Sigmoid colon (tissue), 7 donors: ENCODE results near the gene TMEM79. TPM values are rescaled to one million over a fixed set of nuclear protein-coding genes. Genes with fewer than 3 reads are reported as not detected.

Experiments used
- DNase-seq: peaks from one replicate; pipeline ENCODE4 v3.0.0-alpha.2; 2019
- H3K27ac ChIP-seq, 4 donors: fragments of 200-600 bp; sonication (generic); one replicate each; pipeline ENCODE4 v1.5.1; 2016 to 2019; ENCODE audit warnings: mild to moderate bottlenecking in 1 of 4
- H3K27me3 ChIP-seq, 3 donors: fragments of 200-600 bp; sonication (generic); one replicate each; pipeline ENCODE4 v1.5.1; 2019; ENCODE audit warnings: mild to moderate bottlenecking in 1 of 3
- H3K36me3 ChIP-seq, 4 donors: fragments of 200-600 bp; sonication (generic); one replicate each; pipeline ENCODE4 v1.5.1; 2016 to 2019
- H3K4me1 ChIP-seq, 4 donors: fragments of 200-600 bp; sonication (generic); one replicate each; pipeline ENCODE4 v1.5.1; 2017 to 2019
- H3K4me3 ChIP-seq, 4 donors: fragments of 200-600 bp; sonication (generic); one replicate each; pipeline ENCODE4 v1.5.1; 2017 to 2019; ENCODE audit warnings: mild to moderate bottlenecking in 2 of 4, moderate library complexity in 1 of 4
- H3K9me3 ChIP-seq, 4 donors: fragments of 200-600 bp in 3 of 4; sonication (generic) in 3 of 4; one replicate each; pipeline versions ENCODE4 v1.5.1 to v1.6.1; 2013 to 2019
- EP300 ChIP-seq, 4 donors: sonication (generic); formaldehyde crosslinking; IDR thresholded peaks; one replicate each; pipeline ENCODE4 v1.6.1; 2017; ENCODE audit warnings: antibody characterized with exemption in 4 of 4
- POLR2A ChIP-seq, 2 donors: fragments of 450-650 bp; IDR thresholded peaks; one replicate each; pipeline ENCODE4 v1.6.1; 2016; ENCODE audit warnings: antibody characterized with exemption in 2 of 2, mild to moderate bottlenecking in 2 of 2, moderate library complexity in 2 of 2
- POLR2AphosphoS5 ChIP-seq, 4 donors: sonication (generic); formaldehyde crosslinking; IDR thresholded peaks; one replicate each; pipeline ENCODE4 v1.6.1; 2017; ENCODE audit warnings: antibody characterized with exemption in 4 of 4
- WGBS, 2 donors: extraction: QIAGEN DNeasy Blood & Tissue Kit; methylation state at CpG; one replicate each; pipeline ENCODE4 v1.1.7; 2013; 5-methylcytosine and 5-hydroxymethylcytosine counted together
- intact Hi-C: fragments of 100-400 bp; cut with DNase I; formaldehyde crosslinking; loops from one replicate; pipeline ENCODE4 v1.15.1; 2023
- polyA plus RNA-seq, 3 donors: library from polyadenylated mRNA; stranded (reverse); fragments of 200-250 nt; gene quantifications; one replicate each; pipeline ENCODE4 v1.2.3, GENCODE V29; 2013
- total RNA-seq, 4 donors: library from RNA; depleted of rRNA; stranded (reverse); fragments of >200 nt; gene quantifications; one replicate each; pipeline ENCODE4 v1.1.0, GENCODE V29; 2016
- TF ChIP-seq, protein P1 (sequence below), 4 experiments: fragments of 450-650 bp in 3 of 4; fragments of 200-600 bp in 1 of 4; IDR thresholded peaks; one replicate each; pipeline ENCODE4 v1.5.1; 2016 to 2019; ENCODE audit warnings: antibody characterized with exemption in 4 of 4, mild to moderate bottlenecking in 3 of 4, moderate library complexity in 2 of 4
- donor health status: healthy with polysubstance abuse.
- donor health status: Bipolar disorder and iron deficiency.
- donor health status: healthy.

Gene TMEM79
- total and polyA plus RNA-seq, 7 donors = 0.41 to 5.6 (median 1.5) TPM

DNA sequence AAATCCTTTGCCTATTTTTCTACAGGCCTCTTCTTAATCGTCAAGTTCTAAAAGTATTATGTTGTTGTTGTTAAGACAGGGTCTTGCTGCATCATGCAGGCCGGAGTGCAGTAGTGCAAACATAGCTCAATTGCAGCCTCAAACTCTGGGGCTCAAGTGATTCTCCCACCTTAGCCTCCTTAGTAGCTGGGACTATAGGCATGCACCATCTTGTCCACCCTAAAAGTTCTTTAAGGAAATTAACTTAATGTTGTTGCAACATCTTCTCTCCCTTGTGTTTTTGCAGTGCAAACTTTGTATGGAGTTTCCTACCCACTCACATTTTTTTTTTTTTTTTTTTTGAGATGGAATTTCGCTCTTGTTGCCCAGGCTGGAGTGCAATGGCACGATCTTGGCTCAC is 19.1 kb downstream of the TMEM79 start:
- H3K4me1 ChIP-seq = no peaks in the 10 kb centered on the region
- TF ChIP-seq POLR2AphosphoS5 (IDR thresholded peaks at IDR 0.05) (no peak), EP300 (IDR thresholded peaks at IDR 0.05) (no peak), POLR2A (IDR thresholded peaks at IDR 0.05) (no peak)
- TF ChIP-seq, protein P1, sequence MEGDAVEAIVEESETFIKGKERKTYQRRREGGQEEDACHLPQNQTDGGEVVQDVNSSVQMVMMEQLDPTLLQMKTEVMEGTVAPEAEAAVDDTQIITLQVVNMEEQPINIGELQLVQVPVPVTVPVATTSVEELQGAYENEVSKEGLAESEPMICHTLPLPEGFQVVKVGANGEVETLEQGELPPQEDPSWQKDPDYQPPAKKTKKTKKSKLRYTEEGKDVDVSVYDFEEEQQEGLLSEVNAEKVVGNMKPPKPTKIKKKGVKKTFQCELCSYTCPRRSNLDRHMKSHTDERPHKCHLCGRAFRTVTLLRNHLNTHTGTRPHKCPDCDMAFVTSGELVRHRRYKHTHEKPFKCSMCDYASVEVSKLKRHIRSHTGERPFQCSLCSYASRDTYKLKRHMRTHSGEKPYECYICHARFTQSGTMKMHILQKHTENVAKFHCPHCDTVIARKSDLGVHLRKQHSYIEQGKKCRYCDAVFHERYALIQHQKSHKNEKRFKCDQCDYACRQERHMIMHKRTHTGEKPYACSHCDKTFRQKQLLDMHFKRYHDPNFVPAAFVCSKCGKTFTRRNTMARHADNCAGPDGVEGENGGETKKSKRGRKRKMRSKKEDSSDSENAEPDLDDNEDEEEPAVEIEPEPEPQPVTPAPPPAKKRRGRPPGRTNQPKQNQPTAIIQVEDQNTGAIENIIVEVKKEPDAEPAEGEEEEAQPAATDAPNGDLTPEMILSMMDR (IDR thresholded peaks at IDR 0.05) = no peak
- no peak for DNase-seq
- intact Hi-C loops = no loop called here
- peaks cover 0 to 44% (median 10%) of the 10 kb centered on the region in 4 donors for H3K36me3 ChIP-seq
- H3K4me3 ChIP-seq = no peak overlapping the region
- H3K9me3 ChIP-seq = no peaks in the 10 kb centered on the region
- no peak overlapping the region for H3K27ac ChIP-seq
- WGBS, 2 donors = 93 to 95% methylated on average over 3 to 4 of the region's 4 CpGs
- H3K27me3 ChIP-seq = no peaks in the 10 kb centered on the region

DNA sequence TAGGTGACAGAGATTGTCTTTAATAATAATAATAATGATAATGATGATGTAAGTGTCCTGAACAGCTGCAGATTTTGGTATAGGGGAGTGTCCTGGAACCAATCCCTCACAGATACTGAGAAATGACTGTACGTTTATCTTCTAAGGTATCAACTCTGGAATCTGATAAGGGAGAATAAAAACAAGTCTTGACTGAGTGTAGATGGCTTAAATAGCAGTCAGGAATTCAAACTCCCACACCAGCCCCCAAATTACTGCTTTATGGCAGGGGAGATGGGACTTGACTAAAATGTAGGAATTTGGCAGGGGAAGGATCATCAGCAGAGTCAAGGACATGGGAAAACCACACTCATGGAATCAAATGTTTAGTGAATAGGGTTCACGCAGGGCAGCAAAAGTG is 21.1 kb downstream of the TMEM79 start:
- Histone ChIP-seq H3K4me1 (no peaks in the 10 kb centered on the region), H3K4me3 (no peak overlapping the region), H3K27me3 (no peaks in the 10 kb centered on the region), H3K27ac (no peak overlapping the region), H3K36me3 (peaks cover 17 to 64% (median 29%) of the 10 kb centered on the region in 4 donors), H3K9me3 (no peaks in the 10 kb centered on the region)
- intact Hi-C loops = no loop called here
- no peak for DNase-seq
- WGBS, 2 donors = 77 to 86% methylated on average over 2 of the region's 2 CpGs
- no peak for TF ChIP-seq POLR2AphosphoS5 (IDR thresholded peaks at IDR 0.05)
- TF ChIP-seq EP300 (IDR thresholded peaks at IDR 0.05) = no peak
- TF ChIP-seq POLR2A (IDR thresholded peaks at IDR 0.05) = no peak
- TF ChIP-seq, protein P1 (IDR thresholded peaks at IDR 0.05) = no peak

DNA sequence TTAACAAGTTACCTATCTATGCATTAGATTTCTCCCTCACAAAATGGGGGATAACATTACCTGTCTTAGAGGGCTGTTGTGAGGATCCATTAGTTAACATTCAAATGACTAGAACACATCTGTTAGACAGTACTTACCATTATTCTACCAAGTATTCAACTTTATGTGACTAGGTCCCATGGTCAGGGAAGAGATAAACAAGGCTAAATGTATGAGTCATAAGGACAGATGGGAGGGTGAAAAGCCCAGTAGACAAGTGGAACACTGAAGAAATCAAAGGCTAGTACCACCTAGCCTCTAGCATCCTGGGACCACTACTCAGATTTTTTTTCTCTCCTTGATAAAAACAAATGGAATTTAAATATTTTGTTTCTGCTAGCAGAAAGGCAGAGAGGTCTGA is 24.0 kb downstream of the TMEM79 start:
- Histone ChIP-seq H3K36me3 (peaks cover 34 to 92% (median 55%) of the 10 kb centered on the region in 4 donors), H3K9me3 (no peaks in the 10 kb centered on the region), H3K4me1 (no peaks in the 10 kb centered on the region), H3K27ac (no peak overlapping the region), H3K4me3 (no peak overlapping the region), H3K27me3 (no peaks in the 10 kb centered on the region)
- DNase-seq = no peak
- TF ChIP-seq POLR2AphosphoS5 (IDR thresholded peaks at IDR 0.05) (no peak), EP300 (IDR thresholded peaks at IDR 0.05) (no peak), POLR2A (IDR thresholded peaks at IDR 0.05) (no peak)
- TF ChIP-seq, protein P1 (IDR thresholded peaks at IDR 0.05) = peak in 1 of 4 experiments; percentile 10
- intact Hi-C loops = no loop called here

DNA sequence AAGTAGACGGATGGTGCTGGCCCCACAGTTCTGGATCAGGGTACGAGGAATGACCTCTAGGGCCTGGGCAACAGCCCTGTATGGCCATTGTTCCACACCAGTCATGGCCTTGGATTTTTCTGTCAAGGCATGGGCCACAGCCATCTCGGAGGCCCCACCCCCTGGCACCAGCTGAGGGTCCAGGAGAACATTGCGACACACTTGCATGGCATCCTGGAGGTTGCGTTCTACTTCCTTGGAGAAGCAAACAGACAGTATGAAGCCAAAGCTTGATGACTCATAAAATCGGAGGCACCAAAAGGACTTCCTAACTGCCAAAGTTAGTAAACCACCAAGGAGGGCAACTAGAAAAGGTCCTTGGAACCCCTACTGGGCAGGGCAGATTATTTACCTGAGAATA is 26.8 kb downstream of the TMEM79 start:
- Histone ChIP-seq H3K9me3 (no peaks in the 10 kb centered on the region), H3K27ac (no peak overlapping the region), H3K27me3 (no peaks in the 10 kb centered on the region), H3K4me1 (no peaks in the 10 kb centered on the region), H3K36me3 (peaks cover 42 to 98% (median 73%) of the 10 kb centered on the region in 4 donors), H3K4me3 (no peak overlapping the region)
- peak; percentile 48 for DNase-seq
- 52 to 81% methylated on average over 6 of the region's 6 CpGs for WGBS, 2 donors
- intact Hi-C loops = no loop called here
- TF ChIP-seq POLR2AphosphoS5 (IDR thresholded peaks at IDR 0.05) (no peak), EP300 (IDR thresholded peaks at IDR 0.05) (no peak), POLR2A (IDR thresholded peaks at IDR 0.05) (no peak)
- TF ChIP-seq, protein P1 (IDR thresholded peaks at IDR 0.05) = no peak

DNA sequence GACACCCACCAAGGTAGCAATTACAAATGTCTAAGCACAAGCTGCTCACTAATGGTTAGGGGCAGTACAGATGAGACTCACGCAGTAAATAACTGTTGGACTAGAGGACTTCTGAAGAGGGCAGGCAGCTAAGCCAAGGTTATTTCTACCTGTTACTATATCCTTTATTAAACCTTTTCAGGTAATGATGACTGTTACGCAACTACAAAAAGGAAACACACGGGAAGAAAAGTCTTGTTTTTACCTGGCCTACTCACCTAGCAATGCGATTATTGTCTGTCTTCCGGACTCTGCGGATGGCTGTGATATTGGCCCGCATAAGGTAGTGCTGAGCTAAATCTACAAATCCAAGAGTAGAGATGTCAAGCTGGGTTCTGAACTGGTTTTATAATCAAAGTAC is 32.8 kb downstream of the TMEM79 start:
- TF ChIP-seq POLR2AphosphoS5 (IDR thresholded peaks at IDR 0.05) = no peak
- TF ChIP-seq, protein P1 (IDR thresholded peaks at IDR 0.05) = no peak
- TF ChIP-seq POLR2A (IDR thresholded peaks at IDR 0.05) = no peak
- TF ChIP-seq EP300 (IDR thresholded peaks at IDR 0.05) = no peak
- DNase-seq = peak; percentile 0
- intact Hi-C loops = no loop called here
- no peaks in the 10 kb centered on the region for H3K9me3 ChIP-seq
- H3K4me3 ChIP-seq = no peak overlapping the region
- H3K4me1 ChIP-seq = no peaks in the 10 kb centered on the region
- no peaks in the 10 kb centered on the region for H3K27me3 ChIP-seq
- peaks cover 56 to 100% (median 79%) of the 10 kb centered on the region in 4 donors for H3K36me3 ChIP-seq
- 94 to 96% methylated on average over 7 of the region's 7 CpGs for WGBS, 2 donors
- H3K27ac ChIP-seq = no peak overlapping the region
